Stimulated activated CD4-positive, alpha-beta T cell treated with anti-CD3 and anti-CD28 coated beads, Interleukin-1b, Interleukin-23, amount 100 ng/mL, for 1 hour (primary cell): ENCODE measurements around the gene ABHD16B.
"Not testable (repeated sequence)": the region's sequence is repeated elsewhere in the genome, so short reads cannot be mapped to it uniquely, and the experiment has no call there.

ENCODE experiments used
- DNase-seq, 2 donors: peaks; one replicate each; pipeline ENCODE4 v3.0.0-alpha.2; 2020; ENCODE audit warnings: low read depth in 2 of 2

ABHD16B gene

GRCh38 chr20:63834491-63834880, 26.8 kb upstream of the ABHD16B start:
- DNase-seq = no peak

GRCh38 chr20:63835021-63835858, 26.1 kb upstream of the ABHD16B start:
- DNase-seq = no peak

GRCh38 chr20:63836458-63837344, 24.6 kb upstream of the ABHD16B start:
- DNase-seq = no peak

GRCh38 chr20:63837479-63837878, 23.8 kb upstream of the ABHD16B start:
- no peak for DNase-seq

GRCh38 chr20:63839620-63840019, 21.7 kb upstream of the ABHD16B start:
- DNase-seq = no peak

- DNase-seq = no peak
These were observed 20.9 kb upstream of the ABHD16B start for GRCh38 chr20:63840405-63840828.

GRCh38 chr20:63842258-63842657, 19.0 kb upstream of the ABHD16B start:
- DNase-seq = no peak

GRCh38 chr20:63843222-63843621, 18.1 kb upstream of the ABHD16B start:
- DNase-seq = no peak

- DNase-seq = no peak
These were observed 17.5 kb upstream of the ABHD16B start for GRCh38 chr20:63843778-63844177.

GRCh38 chr20:63844511-63844991, 16.7 kb upstream of the ABHD16B start:
- no peak for DNase-seq

GRCh38 chr20:63846128-63846771, 15.0 kb upstream of the ABHD16B start:
- DNase-seq = no peak

GRCh38 chr20:63846888-63847236, 14.4 kb upstream of the ABHD16B start:
- DNase-seq = no peak

GRCh38 chr20:63847237-63848002, 13.9 kb upstream of the ABHD16B start:
- DNase-seq = no peak

- DNase-seq = no peak
These were observed 13.0 kb upstream of the ABHD16B start for GRCh38 chr20:63848003-63848911.

GRCh38 chr20:63850689-63851547, 10.4 kb upstream of the ABHD16B start:
- DNase-seq = no peak

- not testable (repeated sequence) for DNase-seq
These were observed 9.8 kb upstream of the ABHD16B start for GRCh38 chr20:63851548-63851943.

GRCh38 chr20:63853733-63854068, 7.6 kb upstream of the ABHD16B start:
- not testable (repeated sequence) for DNase-seq

- no peak for DNase-seq
These were observed 7.1 kb upstream of the ABHD16B start for GRCh38 chr20:63854069-63854765.
